Cerebellar cortex (tissue), 1 donor: ENCODE data around the gene DPF3.
"Not testable (repeated sequence)": the region's sequence is repeated elsewhere in the genome, so short reads cannot be mapped to it uniquely, and the experiment has no call there.

Source experiments
- DNase-seq: peaks from one replicate; pipeline ENCODE4 v3.0.0-alpha.2; 2015; ENCODE audit warnings: low spot score

Gene DPF3

DNA sequence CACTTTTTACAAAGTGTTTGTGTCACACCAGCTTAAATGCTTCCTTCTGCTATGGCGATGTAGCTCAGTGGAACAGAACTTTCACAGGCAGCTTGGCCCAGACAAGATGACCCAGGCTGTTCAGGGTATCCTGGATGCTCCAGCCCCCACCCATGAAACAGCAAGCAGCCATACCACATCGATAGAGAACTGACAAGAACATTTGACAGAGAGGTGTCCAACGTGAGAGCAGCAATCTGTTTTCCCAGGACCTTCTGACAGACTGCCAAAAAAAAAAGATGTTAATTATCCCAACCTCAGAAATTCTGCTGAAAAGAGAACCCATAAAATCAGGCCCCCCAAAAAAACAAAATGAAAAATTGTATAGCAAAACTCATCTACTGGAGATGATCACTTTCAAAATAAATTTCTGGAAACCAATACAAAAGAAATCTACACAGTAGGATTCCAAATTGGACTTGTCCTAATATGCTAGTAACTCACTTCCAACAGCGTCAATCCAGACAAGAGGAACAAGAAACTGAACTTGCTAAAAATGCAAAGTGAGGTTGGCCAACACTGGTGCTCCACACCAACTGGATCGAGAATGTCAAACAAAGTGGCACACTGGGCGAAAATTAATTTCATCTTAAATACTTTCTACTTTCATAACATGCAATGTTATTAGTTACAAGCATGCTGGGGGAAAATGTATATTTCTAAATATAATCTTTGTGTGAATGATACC, 118.8 kb downstream of the DPF3 start:
- peak; percentile 52 for DNase-seq

DNA sequence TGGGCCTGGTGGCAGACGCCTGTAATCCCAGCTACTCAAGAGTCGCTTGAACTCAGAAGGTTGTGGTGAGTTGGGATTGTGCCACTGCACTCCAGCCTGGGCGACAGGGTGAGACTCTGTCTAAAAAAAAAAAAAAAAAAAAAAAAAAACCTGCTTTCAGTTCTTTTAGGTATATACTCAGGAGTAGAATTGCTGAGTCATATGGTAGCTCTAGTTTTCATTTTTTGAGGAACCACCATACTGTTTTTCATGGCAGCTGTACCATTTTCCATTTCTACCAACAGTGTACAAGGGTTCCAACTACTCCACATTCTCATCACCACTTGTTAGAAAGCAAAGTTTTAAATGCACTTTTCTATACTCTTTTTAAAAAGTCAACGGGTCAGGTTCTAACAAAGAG, 119.8 kb downstream of the DPF3 start:
- no peak for DNase-seq

DNA sequence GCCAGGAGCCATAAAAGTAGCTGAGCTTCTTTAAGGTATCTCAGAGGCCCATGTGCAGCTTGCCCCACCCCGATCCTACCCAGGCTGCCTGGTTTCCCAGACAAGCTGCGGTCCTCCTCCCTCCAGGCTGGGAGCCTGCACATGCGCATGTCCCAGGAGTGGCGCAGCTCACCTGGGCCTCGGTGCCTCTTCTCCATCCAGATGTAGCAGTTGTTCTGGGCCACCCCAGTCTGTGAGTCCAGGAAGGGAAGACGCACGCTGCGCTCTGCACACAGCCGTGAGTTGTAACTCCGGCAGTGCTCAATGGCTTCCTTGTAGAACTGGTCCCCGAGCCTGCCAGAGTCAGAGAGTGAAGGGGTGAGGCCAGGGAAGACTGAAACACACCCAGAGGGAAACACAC, 122.3 kb downstream of the DPF3 start:
- DNase-seq, result no peak

DNA sequence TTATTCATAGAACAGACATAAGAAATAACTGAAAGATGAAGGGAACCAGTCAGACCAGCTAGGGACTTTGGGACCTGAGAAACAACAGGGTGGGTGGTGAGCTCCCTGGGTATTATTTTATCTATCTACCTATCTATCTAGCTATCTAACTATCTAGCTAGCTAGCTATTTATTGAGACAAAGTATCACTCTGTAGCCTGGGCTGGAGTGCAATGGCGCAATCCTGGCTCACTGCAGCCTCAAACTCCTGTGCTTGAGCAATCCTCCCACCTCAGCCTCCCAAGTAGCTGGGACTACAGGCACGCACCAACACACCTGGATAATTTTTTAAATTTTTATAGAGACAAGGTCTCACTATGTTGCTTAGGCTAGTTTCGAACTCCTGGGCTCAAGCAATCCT, 127.6 kb downstream of the DPF3 start:
- DNase-seq, result no peak

DNA sequence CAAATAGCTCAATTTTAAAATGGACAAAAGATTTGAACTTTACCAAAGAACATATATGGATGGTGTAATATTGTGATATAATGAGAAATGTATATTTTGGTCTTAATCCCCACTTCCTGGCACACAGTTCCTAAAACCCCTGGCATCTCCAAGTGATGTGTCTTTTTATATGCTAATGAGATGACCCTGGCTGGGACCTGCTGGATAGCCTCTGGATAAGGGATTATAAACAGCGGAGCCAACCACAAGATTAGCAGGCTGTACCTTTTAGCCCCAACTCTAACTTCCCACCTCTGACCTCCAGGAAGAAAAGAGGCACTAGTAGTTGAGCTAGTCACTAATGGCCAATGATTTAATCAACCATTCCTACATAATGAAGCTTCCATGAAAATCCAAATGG, 130.0 kb downstream of the DPF3 start:
- no peak for DNase-seq

DNA sequence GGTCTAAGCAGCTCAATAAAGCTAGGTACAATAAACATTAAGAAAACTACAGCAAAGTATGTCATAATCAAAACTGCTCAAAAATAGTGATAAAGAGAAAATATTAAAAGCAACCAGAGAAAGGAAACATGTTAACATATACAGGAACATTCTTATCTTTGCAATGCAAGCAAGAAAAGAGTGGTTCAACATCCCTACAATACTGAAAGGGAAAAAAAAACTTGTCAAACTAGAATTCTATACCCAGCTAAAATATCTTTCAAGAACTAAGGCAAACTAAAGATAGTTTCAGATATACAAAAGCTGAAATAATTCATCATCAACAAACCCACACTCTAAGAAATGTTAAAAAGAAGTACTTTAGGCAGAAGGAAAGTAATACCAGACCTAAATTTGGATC, 134.2 kb downstream of the DPF3 start:
- no peak for DNase-seq

DNA sequence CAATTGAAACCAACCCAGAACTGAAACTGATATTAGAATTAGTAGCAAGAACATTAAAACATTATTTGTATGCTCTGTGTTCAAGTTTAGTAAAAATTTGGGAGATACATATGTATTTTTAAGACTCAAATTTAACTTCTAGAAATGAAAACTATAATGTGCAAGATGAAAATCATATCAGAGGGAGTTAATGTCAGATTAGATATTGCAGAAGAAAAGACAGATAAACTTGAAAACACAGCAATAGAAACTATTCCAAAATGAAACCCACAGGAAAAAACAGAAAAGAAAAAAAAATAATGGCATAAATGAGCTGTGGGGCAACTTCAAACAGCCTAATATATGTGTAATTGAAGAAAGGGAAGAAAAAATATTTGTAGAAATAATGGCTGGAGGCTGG, 134.9 kb downstream of the DPF3 start:
- no peak for DNase-seq

DNA sequence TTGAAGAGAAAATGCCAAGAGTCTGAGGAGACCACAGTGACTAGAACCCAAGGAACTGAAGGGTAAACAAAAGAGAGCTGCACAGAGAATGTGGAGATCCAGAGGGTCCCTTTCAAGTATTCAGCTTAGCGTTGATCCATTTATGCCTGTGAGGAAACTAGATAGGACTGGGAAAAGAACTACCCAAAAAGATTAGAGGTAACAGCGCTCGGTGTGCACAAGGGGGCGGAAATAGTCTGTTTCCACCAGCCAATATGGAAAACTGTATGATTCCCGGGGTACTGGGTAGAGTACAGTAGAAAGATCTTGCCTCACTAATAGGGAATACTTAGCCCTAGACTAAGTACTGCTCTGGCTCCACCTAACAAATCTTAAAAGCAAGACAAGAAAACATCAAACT, 135.5 kb downstream of the DPF3 start:
- no peak for DNase-seq

DNA sequence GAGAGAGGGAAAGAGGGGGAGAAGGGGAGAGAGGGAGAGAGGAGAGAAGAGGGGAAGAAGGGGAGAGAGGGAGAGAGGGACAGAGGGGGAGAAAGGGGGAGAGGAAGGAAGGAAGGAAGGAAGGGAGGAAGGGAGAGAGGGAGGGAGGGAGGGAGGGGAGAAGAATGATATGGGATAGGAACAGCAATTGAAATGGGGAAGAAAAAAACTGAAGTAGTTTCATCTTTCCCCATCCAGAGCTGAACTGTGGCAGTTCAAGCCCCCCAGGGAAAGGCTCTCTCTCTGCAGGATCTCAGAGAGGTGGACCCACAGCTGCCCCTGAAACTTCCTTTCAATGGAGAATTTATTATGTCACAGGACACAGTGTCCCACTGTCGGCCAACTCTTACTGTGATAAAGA, 136.9 kb downstream of the DPF3 start:
- no peak for DNase-seq

DNA sequence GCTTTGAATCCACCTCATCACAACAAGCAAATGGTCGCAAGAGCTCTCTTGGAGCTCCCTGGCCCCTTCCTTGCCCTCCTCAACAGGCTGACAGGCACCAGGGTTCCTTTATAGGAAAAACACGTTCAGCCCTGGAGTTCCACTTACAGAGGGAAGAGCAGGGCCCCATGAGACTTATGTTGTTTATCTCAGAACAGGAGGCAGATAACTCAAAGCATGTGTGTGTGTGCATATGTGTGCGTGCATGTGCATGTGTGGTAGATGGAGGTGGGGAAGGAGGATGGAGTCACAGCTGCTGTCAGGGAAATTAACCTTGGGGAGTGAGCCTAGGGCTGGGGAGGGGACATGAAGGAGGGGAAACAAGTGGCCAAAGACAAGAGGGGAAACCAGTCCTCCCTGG, 138.1 kb downstream of the DPF3 start:
- DNase-seq, result no peak

DNA sequence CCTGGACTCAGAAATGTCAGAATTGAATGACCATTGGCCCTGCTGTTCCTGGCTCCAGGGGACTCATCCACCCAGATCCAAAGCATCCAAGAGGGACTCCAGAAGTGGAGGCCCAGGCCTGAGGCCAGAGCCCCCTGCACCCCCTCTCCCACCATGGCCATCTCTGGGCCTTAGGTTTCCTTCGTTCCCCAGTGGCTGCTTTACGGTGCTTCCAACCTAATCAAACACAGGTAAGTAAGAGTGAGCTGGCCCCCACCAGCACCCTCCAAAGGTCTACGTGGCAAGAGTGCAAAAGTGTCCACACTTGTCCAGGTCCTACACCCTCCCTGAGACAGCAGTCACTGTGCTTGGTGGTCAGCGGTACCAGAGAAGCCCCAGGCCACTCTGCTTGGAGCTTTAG, 139.0 kb downstream of the DPF3 start:
- DNase-seq, result no peak

DNA sequence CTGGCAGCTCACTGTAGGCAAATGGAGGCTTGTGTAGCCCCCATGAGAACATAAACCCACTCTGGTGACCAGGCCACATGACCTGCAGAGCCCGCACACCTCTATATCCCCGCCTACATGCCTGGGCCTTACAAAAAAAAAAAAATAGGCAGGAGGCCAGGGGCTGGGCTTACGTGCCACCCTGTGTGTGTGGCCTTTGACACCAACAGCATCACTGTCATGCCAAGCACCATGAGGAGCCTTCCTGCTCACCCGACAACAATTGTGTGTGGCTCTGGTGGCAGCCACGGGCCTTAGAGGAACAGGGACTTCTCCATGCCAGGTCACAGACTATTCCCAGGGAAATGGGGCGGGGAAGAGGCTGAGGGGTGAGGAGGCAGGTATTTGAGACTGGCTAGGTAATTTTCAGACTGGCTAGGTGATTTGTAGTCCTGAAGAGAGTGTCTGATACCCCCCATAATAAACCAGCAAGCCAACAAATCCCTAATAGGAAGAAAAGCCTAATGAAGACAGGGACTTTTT, 140.0 kb downstream of the DPF3 start:
- no peak for DNase-seq

DNA sequence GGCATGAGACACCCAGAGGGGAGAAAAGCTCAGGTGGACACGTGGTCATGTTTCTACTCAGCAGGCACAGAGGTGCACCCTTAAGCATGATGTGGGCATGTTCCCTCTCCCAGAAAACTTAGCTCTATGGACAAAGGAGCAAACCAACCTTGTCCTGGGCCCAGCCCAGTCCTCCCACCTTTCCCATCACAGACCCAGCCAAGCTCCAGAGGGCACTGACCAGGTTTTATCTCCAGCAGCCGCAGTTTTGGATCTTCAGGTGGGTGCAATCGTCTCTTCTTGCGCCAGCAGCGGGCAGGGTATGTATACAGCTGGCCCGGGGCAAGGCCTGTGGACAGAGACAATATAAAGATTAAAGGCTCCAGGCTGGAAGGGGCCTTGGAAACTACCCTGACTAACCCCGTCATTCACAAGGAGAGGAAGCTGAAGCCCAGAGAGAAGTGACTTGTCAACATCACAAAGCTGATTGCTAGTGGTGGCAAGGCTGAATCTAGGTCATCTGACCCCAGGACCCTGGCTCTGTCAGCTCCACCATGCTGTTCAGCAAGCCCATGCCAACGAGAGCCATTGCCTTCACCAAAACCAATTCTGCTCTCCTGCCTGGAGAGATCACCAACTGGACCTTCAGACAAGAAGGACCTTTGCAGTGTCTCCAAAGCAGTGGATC, 140.7 kb downstream of the DPF3 start:
- DNase-seq, result peak; percentile 92

DNA sequence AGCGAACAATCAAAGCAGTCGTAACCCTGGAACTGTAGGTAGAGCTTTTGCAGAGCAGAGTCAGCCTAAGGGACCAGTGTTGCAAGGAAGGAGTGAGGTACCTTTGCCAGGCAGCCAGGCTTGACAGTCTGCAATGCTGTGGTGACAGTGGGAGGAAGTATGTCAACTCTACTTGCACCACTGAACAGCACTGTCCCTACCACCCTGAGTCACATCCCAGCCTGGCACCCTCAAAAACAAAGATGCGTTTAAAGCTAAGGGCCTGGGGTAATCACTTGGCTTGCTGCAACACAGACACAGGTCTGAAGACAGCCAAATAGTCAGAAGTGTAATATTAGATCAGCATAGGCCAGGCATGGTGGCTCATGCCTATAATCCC, 141.9 kb downstream of the DPF3 start:
- no peak for DNase-seq

DNA sequence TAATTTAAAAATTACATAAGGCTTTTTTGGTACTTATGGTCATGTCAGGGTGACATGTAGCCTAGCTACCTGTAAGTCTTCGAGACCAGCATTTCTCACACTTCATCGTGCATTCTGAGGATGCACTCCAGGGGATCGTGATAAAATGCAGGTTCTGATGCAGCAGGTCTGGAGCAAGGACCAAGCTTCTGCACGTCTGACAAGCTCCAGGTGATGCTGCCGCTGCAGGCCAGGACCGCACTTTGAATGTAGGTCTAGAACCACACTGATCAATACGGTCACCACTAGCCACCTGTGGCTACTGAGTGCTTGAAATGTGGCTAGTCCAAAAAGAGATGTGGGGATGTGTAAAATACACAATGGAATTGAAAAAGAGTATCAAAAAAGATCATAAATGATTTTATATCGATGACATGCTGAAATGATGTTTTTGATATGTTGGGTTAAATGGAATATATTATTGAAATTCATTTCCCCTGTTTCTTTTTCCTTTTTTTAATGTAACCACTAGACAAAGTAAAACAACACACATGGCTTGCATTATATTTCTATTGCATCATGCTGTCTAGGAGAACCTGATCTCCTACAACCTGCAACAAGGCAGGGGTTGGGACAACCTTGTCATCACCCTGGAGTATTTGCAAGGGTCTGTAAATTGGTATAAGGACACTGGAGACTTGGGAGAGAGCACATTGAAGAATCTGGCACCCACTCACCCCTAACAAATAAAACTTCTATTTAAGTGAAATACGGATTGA, 142.4 kb downstream of the DPF3 start:
- DNase-seq, result no peak

DNA sequence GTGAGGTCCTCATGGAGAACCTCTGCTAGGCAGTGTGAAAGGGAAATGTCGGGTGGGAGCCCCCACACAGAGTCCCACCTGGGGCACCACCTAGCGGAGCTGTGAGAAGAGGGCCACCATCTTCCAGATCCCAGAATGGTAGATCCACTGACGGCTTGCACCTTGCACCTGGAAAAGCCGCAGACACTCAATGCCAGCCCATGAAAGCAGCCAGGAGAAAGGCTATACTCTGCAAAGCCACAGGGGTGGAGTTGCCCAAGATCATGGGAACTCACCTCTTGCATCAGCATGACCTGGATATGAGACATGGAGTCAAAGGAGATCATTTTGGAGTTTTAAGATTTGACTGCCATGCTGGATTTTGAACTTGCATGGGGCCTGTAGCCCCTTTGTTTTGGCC, 145.0 kb downstream of the DPF3 start:
- not testable (repeated sequence) for DNase-seq

DNA sequence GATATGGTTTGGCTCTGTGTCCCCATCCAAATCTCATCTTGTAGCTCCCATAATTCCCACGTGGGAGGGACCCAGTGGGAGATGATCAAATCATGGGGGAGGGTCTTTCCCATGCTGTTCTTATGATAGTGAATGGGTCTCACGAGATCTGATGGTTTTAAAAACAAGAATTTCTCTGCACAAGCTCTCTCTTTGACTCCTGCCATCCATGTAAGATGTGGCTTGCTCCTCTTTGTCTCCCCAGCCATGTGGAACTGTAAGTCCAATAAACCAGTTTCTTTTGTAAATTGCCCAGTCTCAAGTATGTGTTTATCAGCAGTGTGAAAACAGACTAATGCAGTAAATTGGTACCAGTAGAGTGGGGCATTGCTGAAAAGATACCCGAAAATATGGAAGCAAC, 146.2 kb downstream of the DPF3 start:
- no peak for DNase-seq

DNA sequence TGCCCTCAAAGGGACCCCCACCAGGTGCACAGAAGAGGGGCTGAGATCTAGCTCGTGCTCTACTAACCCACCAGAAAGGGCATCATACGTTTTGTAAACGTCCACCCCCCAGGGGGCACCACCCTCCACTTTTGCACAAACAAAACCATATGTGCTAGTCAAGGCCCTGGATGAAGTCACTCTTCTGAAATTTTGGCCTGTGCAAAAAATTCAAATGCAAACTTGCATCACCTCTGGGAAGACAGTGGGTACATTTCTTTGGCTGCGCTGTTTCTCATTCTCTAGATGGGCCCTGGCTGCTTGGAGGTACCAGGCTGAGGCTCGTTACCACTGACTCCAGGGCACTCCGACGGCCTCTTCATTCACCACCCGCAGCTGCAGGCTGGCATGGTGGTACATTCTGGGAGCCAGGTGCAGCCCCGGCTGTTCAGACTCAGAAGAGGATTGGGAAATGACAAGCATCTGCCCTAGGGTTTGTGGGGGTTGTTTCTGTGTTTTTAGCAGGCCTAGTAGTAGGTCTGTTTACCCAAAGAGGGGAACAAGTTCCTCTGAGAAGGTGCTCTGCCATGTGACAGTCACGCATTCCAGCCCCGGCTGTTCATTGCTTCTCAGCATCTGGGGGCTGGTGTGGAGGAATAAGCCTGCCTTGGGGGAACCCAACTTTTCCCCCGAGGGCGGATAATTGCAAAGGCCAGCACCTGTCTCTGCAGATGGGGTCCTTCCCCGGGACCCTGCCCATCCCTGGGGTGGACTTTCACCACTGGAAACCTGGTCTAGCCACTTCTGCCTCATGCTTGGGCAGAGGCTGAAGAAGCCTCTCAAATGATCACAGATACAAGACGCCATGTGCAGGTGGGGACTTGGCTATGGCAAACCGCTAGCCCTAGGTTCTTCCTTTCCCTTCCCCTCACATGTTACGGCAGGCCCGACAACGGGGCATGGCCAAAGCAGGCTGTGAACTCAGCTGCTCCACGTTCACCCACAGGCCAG, 147.6 kb downstream of the DPF3 start:
- no peak for DNase-seq

DNA sequence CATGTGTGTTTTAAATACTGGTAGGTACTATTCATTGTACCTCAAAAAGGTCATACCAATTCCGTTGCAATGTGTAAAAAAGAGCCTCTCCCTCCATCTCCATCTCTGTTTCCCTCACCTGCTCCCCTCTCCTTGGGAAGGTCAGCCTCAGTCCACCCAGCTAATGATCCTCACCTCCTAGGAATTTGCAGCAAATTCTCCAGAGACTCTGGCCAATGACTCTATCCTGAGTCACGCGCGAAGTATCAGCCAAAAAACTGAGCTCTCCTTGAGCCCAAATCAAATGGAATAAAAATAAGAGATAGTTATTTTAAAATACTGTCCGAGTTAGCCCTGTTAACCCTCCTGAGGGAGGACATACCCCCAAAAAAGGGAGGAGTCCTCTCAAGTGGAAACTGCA, 148.4 kb downstream of the DPF3 start:
- DNase-seq, result no peak

DNA sequence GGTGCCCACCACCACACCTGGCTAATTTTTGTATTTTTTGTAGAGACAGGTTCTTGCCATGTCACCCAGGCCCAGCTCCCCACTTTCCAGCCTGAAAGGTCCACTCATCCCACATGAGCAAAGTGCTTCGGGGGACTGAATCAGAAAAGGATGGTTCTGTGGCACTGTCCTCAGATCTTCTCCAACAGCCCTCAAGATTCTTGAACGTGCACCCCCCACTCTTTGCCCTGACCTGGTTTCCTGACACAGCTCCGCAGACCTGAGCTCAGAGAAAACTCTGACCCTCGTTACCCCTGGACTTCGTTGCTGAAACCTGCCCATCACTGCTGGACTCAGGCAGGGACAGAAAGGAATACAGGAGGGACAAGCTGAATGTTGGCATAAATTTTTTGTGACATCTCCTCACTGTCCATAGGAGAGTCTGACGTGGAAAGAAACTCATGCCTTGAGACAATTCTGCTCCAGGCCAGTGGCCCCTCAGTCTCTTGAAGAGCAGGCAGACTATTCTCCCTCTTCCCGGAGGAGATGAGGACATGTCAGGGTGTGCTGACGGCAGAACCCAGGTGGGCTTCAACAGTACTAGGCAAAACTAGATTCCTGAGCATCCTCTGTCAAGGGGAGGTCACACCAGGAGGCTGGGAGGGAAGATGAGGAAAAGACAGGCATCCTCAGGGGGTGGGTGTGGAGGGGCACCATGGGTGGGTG, 149.3 kb downstream of the DPF3 start:
- no peak for DNase-seq

DNA sequence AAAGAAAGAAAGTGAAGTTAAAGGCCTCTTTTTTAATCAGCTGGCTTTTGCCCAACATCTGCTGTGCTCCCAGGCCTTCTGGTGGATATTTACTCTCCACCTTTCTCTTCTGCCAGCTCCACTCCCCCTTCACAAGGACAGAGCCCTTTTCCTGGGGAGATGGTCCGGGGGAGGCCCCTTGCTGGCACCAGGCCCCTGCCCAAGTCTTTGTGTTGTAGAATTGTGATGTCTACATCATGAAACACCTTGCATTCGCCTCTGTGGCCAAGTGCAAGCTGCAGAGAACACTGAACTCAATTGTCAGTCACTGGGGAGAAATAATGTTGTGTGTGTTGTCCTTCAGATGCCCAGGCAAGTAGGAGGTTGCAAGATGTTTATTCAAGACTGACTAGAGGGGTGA, 150.3 kb downstream of the DPF3 start:
- peak; percentile 41 for DNase-seq
